K562 (cell line): ENCODE data around the gene KRT31. TPM values are rescaled to one million over a fixed set of nuclear protein-coding genes. Genes with fewer than 3 reads are reported as not detected.
A peak's percentile ranks its signal among the peaks of the same experiment; 100 is the strongest.

ENCODE experiments used
- ATF3 ChIP-seq, 2 experiments: fragments of 450-650 bp in 1 of 2; sonication (generic) in 1 of 2; formaldehyde crosslinking in 1 of 2; IDR thresholded peaks in 1 of 2; conservative IDR thresholded peaks in 1 of 2; 2 replicates each; pipeline versions ENCODE4 v1.6.1 to v1.8.1; 2016 to 2023; ENCODE audit warnings: mild to moderate bottlenecking in 2 of 2, moderate library complexity in 2 of 2, inconsistent platforms in 1 of 2, missing genetic modification reagents in 1 of 2
- CREM ChIP-seq: IDR thresholded peaks from 2 replicates; pipeline ENCODE4 v1.6.1; 2014; ENCODE audit warnings: antibody characterized with exemption, low read depth
- FOSL1 ChIP-seq: fragments of 200-800 bp; sonication (Bioruptor generic); conservative IDR thresholded peaks from 2 replicates; pipeline ENCODE4 v1.6.1; 2016; ENCODE audit warnings: missing genetic modification characterization, missing compliant biosample characterization
- MAFK ChIP-seq: IDR thresholded peaks from 2 replicates; pipeline ENCODE4 v1.6.1; 2011; ENCODE audit warnings: low read length, improper control_type of control experiment
- POLR2B ChIP-seq: fragments of 450-650 bp; IDR thresholded peaks from 2 replicates; pipeline ENCODE4 v1.6.1; 2018; ENCODE audit warnings: low read depth; ENCODE audit not compliant: partially characterized antibody
- RBM14 ChIP-seq: fragments of 200-400 bp; formaldehyde crosslinking; IDR thresholded peaks from 2 replicates; pipeline ENCODE4 v1.6.1; 2018; ENCODE audit warnings: low read depth, mild to moderate bottlenecking, low read length, moderate library complexity, borderline replicate concordance; ENCODE audit not compliant: insufficient read depth
- SP2 ChIP-seq: IDR thresholded peaks from 2 replicates; pipeline ENCODE4 v1.6.1; 2011; ENCODE audit warnings: mild to moderate bottlenecking, low read depth, low read length, moderate library complexity; ENCODE audit not compliant: poor library complexity, severe bottlenecking; ENCODE audit errors: extremely low read depth
- SRF ChIP-seq, 2 experiments: fragments of 250-450, 450-650 bp in 1 of 2; sonication (Bioruptor Pico) in 1 of 2; sonication (generic) in 1 of 2; formaldehyde crosslinking; IDR thresholded peaks; 2 replicates each; pipeline versions ENCODE4 v1.5.0 to v1.5.1; 2020 to 2022; ENCODE audit warnings: mild to moderate bottlenecking in 1 of 2, missing genetic modification reagents in 1 of 2
- TEAD1 ChIP-seq, 2 experiments: fragments of 450-650 bp in 1 of 2; sonication (generic) in 1 of 2; formaldehyde crosslinking; IDR thresholded peaks; 2 replicates each; pipeline versions ENCODE4 v1.4.0 to v1.8.0; 2020 to 2022; ENCODE audit warnings: mild to moderate bottlenecking in 2 of 2, missing genetic modification reagents in 1 of 2
- TRIM25 ChIP-seq: fragments of 450-650 bp; IDR thresholded peaks from 2 replicates; pipeline ENCODE4 v1.7.0; 2016; ENCODE audit warnings: borderline replicate concordance
- VEZF1 ChIP-seq: fragments of 200-800 bp; sonication (Bioruptor generic); IDR thresholded peaks from 2 replicates; pipeline ENCODE4 v1.6.1; 2017; ENCODE audit warnings: missing genetic modification characterization, missing compliant biosample characterization
- YBX1 ChIP-seq: fragments of 450-650 bp; IDR thresholded peaks from 2 replicates; pipeline ENCODE4 v1.7.1; 2016; ENCODE audit warnings: mild to moderate bottlenecking
- ZNF140 ChIP-seq: fragments of 250-450 bp; sonication (Bioruptor Pico); IDR thresholded peaks from 2 replicates; pipeline ENCODE4 v1.8.0; 2021; ENCODE audit warnings: moderate library complexity, mild to moderate bottlenecking, inconsistent platforms
- ZNF766 ChIP-seq: fragments of 200-800 bp; sonication (Bioruptor generic); conservative IDR thresholded peaks from 2 replicates; pipeline ENCODE4 v1.6.1; 2016; ENCODE audit warnings: missing genetic modification characterization, missing compliant biosample characterization
- polyA plus RNA-seq, 8 experiments: library from polyadenylated mRNA; depleted of rRNA in 4 of 8; stranded (reverse) in 5 of 8; unstranded in 3 of 8; fragments of >200 nt; fragmentation: Nextera tagmentation in 2 of 8; fragmentation: Illumina TruSeq in 1 of 8; extraction: Ambion mirVana in 2 of 8; extraction: Trizol in 1 of 8; gene quantifications; 2 replicates each; pipeline versions ENCODE4 v1.2.1 to v1.2.3, GENCODE V29; 2011 to 2014; ENCODE audit warnings: inconsistent platforms in 1 of 8, missing spikeins in 1 of 8
- total RNA-seq, 7 experiments: library from RNA; depleted of rRNA in 6 of 7; stranded (reverse); fragments of >200 nt in 6 of 7; fragmentation: Illumina TruSeq in 2 of 7; extraction: Trizol in 2 of 7; gene quantifications; 2 replicates each; pipeline versions ENCODE4 v1.2.1 to v1.2.3, GENCODE V29; 2011 to 2021; ENCODE audit warnings: low replicate concordance in 1 of 7

Gene KRT31
- total and polyA plus RNA-seq, 9 of the 15 experiments (the other 6 are each of a cell fraction or from before 2014, with no cell fraction given) = not detected

GRCh38 chr17:41404024-41404671 lies 6.7 kb upstream of the KRT31 start (continued):
- no peak for TF ChIP-seq TRIM25
- peak; percentile 99 for TF ChIP-seq FOSL1 (tag)
- TF ChIP-seq RBM14 = no peak
- TF ChIP-seq MAFK = no peak
- TF ChIP-seq ZNF140 (CRISPR knock-in tag) = no peak
- peak; percentile 78 for TF ChIP-seq ATF3 (IDR thresholded peaks at IDR 0.05)
- no peak for TF ChIP-seq ATF3 (CRISPR knock-in tag; conservative IDR thresholded peaks at IDR 0.05)
- TF ChIP-seq VEZF1 (CRISPR knock-in tag) = peak; percentile 34
- TF ChIP-seq POLR2B = no peak
- no peak for TF ChIP-seq SP2
- TF ChIP-seq YBX1 = no peak
- TF ChIP-seq ZNF766 (CRISPR knock-in tag) = 0 out of 2 replicates have a peak, but pooled peaks have one; percentile 30
- no peak for TF ChIP-seq TEAD1 (CRISPR knock-in tag; IDR thresholded peaks at IDR 0.05)
- peak; percentile 26; the same call in 1 of the 2 replicates for TF ChIP-seq CREM
- peak in 1 of 2 experiments; percentile 36; a peak in 1 of 4 replicates for TF ChIP-seq SRF (CRISPR knock-in tag; IDR thresholded peaks at IDR 0.05)
